GM12878 (cell line): Measurements from ENCODE around the gene BTBD9.

Experiments used
- BMI1 ChIP-seq: fragments of 450-650 bp; IDR thresholded peaks from 2 replicates; pipeline ENCODE4 v1.6.1; 2016; ENCODE audit warnings: mild to moderate bottlenecking, moderate library complexity, borderline replicate concordance
- EP300 ChIP-seq, 2 experiments: fragments of 150-350 bp in 1 of 2; IDR thresholded peaks; 2 replicates each; pipeline ENCODE4 v1.6.1; 2011 to 2012; ENCODE audit warnings: low read depth in 2 of 2, low read length in 2 of 2, borderline replicate concordance in 1 of 2, improper control_type of control experiment in 1 of 2, inconsistent platforms in 1 of 2; ENCODE audit not compliant: control insufficient read depth in 1 of 2
- LARP7 ChIP-seq: fragments of 450-650 bp; IDR thresholded peaks from 2 replicates; pipeline ENCODE4 v1.6.1; 2017; ENCODE audit warnings: mild to moderate bottlenecking
- NFYB ChIP-seq: IDR thresholded peaks from 2 replicates; pipeline ENCODE4 v1.6.1; 2011; ENCODE audit warnings: low read depth, mild to moderate bottlenecking, low read length, improper control_type of control experiment, moderate library complexity; ENCODE audit not compliant: insufficient read depth
- POLR2AphosphoS2 ChIP-seq: IDR thresholded peaks from 2 replicates; pipeline ENCODE4 v1.6.1; 2011; ENCODE audit warnings: low read depth, mild to moderate bottlenecking, low read length, improper control_type of control experiment, moderate library complexity
- RCOR1 ChIP-seq: conservative IDR thresholded peaks from 2 replicates; pipeline ENCODE4 v1.6.1; 2012; ENCODE audit warnings: low read depth, low read length, improper control_type of control experiment
- SMC3 ChIP-seq: IDR thresholded peaks from 2 replicates; pipeline ENCODE4 v1.6.1; 2011; ENCODE audit warnings: low read length, improper control_type of control experiment, borderline replicate concordance
- TCF12 ChIP-seq: IDR thresholded peaks from 2 replicates; pipeline ENCODE4 v1.6.1; 2011; ENCODE audit warnings: low read depth, mild to moderate bottlenecking, low read length
- TF ChIP-seq, protein P1 (sequence below): IDR thresholded peaks from 2 replicates; pipeline ENCODE4 v1.6.1; 2012; ENCODE audit warnings: low read length, inconsistent platforms
- TF ChIP-seq, protein P2 (sequence below): IDR thresholded peaks from 2 replicates; pipeline ENCODE4 v1.6.1; 2011; ENCODE audit warnings: low read depth, low read length, improper control_type of control experiment, borderline replicate concordance
- TF ChIP-seq, protein P3 (sequence below): fragments of 450-650 bp; formaldehyde crosslinking; IDR thresholded peaks from 2 replicates; pipeline ENCODE4 v1.5.0; 2022; ENCODE audit warnings: mild to moderate bottlenecking, missing genetic modification characterization
- TF ChIP-seq, protein P4 (sequence below): IDR thresholded peaks from 2 replicates; pipeline ENCODE4 v1.6.1; 2011; ENCODE audit warnings: borderline replicate concordance, low read depth, mild to moderate bottlenecking, moderate library complexity, mixed read lengths, low read length; ENCODE audit not compliant: insufficient read depth; ENCODE audit errors: extremely low read length

DNA sequence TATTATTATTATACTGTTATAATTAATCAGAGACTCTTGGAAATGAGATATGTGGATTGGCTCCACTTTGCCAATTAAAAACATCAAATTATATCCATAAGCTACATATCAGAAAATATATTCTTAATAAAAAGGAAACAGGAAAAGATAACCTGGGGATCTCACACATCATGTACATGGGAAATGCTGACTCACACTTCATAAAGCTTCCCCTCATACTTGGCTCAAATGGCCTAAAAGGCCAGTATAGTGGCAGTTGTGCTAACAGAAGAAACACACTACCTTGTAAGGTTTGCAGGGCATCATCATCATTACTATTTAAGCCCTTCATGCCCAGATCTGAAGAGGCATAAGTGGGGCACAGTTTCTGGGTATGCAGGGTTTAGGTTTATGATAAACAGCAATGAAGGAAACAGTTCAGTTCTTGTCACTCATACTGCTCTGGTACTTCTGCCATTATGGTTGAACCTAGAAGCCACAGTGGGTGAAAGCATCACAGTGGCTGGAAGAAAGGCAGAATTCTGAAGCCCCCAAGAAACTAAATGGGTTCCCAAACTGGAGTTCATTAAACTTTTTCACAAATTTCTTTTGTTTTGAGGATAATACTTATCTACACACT, 60.6 kb downstream of the BTBD9 start:
- no peak for TF ChIP-seq NFYB
- TF ChIP-seq LARP7 = no peak
- TF ChIP-seq, protein P1, sequence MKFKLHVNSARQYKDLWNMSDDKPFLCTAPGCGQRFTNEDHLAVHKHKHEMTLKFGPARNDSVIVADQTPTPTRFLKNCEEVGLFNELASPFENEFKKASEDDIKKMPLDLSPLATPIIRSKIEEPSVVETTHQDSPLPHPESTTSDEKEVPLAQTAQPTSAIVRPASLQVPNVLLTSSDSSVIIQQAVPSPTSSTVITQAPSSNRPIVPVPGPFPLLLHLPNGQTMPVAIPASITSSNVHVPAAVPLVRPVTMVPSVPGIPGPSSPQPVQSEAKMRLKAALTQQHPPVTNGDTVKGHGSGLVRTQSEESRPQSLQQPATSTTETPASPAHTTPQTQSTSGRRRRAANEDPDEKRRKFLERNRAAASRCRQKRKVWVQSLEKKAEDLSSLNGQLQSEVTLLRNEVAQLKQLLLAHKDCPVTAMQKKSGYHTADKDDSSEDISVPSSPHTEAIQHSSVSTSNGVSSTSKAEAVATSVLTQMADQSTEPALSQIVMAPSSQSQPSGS = no peak
- TF ChIP-seq TCF12 = no peak
- no peak for TF ChIP-seq BMI1
- TF ChIP-seq, protein P2, sequence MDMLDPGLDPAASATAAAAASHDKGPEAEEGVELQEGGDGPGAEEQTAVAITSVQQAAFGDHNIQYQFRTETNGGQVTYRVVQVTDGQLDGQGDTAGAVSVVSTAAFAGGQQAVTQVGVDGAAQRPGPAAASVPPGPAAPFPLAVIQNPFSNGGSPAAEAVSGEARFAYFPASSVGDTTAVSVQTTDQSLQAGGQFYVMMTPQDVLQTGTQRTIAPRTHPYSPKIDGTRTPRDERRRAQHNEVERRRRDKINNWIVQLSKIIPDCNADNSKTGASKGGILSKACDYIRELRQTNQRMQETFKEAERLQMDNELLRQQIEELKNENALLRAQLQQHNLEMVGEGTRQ = no peak
- TF ChIP-seq, protein P3, sequence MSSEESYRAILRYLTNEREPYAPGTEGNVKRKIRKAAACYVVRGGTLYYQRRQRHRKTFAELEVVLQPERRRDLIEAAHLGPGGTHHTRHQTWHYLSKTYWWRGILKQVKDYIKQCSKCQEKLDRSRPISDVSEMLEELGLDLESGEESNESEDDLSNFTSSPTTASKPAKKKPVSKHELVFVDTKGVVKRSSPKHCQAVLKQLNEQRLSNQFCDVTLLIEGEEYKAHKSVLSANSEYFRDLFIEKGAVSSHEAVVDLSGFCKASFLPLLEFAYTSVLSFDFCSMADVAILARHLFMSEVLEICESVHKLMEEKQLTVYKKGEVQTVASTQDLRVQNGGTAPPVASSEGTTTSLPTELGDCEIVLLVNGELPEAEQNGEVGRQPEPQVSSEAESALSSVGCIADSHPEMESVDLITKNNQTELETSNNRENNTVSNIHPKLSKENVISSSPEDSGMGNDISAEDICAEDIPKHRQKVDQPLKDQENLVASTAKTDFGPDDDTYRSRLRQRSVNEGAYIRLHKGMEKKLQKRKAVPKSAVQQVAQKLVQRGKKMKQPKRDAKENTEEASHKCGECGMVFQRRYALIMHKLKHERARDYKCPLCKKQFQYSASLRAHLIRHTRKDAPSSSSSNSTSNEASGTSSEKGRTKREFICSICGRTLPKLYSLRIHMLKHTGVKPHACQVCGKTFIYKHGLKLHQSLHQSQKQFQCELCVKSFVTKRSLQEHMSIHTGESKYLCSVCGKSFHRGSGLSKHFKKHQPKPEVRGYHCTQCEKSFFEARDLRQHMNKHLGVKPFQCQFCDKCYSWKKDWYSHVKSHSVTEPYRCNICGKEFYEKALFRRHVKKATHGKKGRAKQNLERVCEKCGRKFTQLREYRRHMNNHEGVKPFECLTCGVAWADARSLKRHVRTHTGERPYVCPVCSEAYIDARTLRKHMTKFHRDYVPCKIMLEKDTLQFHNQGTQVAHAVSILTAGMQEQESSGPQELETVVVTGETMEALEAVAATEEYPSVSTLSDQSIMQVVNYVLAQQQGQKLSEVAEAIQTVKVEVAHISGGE (CRISPR knock-in tag) = no peak
- TF ChIP-seq SMC3 = no peak
- TF ChIP-seq POLR2AphosphoS2 = no peak
- TF ChIP-seq RCOR1 = no peak
- TF ChIP-seq EP300 (IDR thresholded peaks at IDR 0.05; ENCODE audit: borderline replicate concordance in 1 of 2, control insufficient read depth in 1 of 2, low read depth in 2 of 2, low read length in 2 of 2) = no peak
- TF ChIP-seq, protein P4, sequence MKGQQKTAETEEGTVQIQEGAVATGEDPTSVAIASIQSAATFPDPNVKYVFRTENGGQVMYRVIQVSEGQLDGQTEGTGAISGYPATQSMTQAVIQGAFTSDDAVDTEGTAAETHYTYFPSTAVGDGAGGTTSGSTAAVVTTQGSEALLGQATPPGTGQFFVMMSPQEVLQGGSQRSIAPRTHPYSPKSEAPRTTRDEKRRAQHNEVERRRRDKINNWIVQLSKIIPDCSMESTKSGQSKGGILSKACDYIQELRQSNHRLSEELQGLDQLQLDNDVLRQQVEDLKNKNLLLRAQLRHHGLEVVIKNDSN = no peak
